GM18951 (cell line): ENCODE measurements around the gene NTM.

ENCODE experiments used
- POLR2A ChIP-seq: IDR thresholded peaks from 4 replicates; pipeline ENCODE4 v1.6.1; 2011; ENCODE audit warnings: mild to moderate bottlenecking; ENCODE audit not compliant: insufficient read length, insufficient read depth; ENCODE audit errors: extremely low read depth
- in situ Hi-C: fragments of 300-500 bp; cut with MboI; formaldehyde crosslinking; loops from one replicate; pipeline ENCODE4 v1.12.0; 2022; ENCODE audit warnings: low sequenced_read_pairs, mixed read lengths, inconsistent platforms; ENCODE audit not compliant: unreplicated experiment

Gene NTM

DNA sequence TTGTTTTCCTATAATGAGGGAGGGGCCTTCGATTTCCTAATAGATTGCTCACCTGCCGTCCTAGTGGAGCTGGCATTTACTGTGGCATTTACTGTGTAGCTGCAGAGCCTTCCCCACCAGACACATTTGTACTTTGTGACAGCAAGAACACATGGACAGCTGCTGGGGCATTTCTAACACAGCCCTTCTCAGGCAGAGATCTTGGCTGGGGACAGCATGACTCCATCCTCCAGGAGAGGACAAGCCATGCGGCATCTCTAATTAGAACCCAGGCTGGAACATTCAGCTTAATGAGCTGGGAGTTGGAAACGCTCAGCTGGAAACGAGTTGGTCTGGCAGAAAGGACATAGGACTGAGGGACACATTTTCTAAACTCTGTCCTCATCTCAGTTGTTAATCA, 887.5 kb downstream of the NTM start:
- in situ Hi-C loops, result no loop called here
- TF ChIP-seq POLR2A, result no peak

DNA sequence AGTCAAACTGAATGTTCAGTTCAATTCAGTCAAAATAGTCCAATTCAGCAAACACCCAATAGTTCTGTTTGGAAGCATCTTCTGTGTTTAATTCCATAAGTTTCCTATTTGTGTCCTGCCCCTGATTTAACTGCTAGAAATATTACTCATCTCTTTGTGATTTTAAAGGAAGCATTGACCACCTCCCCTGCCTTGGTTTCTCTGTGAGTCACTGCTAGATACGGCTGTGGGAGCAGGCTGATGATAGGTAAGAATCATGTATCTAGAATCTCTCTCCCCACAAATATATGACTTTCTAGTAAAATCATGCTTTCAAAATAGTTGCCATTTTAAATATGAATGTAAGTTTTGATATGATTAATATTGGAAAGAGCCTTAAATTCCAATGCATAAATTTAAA, 888.5 kb downstream of the NTM start:
- in situ Hi-C loops, result no loop called here
- no peak for TF ChIP-seq POLR2A

DNA sequence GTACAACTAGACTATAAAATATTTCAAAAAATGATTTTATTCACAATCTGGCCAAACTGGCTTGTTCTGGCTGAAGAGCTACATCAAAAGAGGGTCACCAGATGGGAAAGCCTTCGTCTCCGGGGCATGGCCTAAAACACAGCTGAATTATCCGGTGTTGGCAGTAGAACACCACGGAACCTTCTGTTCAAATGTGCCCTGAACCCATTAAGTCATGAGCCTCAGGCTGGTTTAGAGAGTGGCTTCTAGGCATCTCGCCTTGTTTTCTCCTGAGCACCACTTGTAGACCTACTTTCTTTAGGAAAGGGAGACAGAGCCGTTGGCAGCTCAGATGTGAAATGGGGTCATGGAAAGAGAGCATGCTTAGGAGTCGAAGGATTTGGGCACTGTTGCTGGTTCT, 890.2 kb downstream of the NTM start:
- in situ Hi-C loops, result no loop called here

DNA sequence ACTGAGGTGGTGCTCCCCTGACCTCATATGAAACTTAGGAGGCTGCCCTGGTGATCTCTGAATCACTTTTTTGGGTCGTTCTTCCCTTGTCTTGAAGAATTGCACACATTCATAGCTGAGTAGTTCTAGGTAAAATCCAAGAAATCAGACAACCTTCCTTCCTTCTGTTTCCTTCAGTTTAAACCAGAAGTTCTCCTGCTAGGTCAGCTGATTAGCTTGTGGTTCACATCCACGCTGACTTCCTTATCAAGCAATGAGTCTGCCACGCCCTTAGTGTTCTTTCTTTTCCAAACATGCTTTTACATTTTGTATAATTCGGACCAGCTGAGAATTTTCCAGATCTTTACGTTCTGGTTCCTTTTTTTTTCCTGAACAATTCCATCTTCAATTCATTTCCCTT, 892.8 kb downstream of the NTM start:
- in situ Hi-C loops, result no loop called here
- no peak for TF ChIP-seq POLR2A

More for the DNA sequence above, 890.2 kb downstream of the NTM start:
- TF ChIP-seq POLR2A, result no peak

DNA sequence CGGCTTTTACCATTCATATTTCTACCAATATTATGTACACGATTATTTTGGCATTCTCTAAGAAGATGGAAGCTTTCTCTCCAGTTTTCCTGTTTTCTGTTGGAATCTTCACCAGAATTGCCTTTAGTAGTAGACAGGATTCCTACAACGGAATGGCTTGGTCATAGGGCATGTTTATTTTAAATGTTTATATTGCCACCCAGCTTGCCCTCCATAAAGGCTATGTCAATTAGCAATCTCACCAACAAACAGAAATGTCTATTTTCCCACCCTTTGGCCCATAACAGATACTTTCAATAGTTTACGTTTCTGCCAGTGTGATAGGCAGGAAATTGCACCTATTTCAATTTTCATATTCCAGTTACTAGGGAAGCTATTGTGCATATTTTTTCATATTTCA, 893.5 kb downstream of the NTM start:
- no peak for TF ChIP-seq POLR2A
- in situ Hi-C loops, result no loop called here

DNA sequence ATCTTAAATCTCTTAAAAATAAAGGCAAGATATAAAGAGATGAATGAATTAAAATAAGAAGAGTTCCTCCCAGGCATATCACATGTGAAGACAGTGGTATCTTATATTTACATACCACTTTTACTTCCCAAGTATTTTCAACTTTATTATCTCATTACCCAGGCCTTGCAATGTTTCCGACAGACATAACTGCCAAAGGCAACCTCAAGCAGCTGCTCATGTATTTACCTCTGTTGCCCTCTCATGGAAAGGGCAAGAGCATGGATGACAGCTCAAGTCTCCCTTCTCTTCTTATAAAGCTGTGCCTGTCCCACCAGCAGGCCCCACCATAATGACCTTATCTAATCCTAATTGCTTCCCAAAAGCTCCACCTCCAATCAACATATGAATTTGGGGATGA, 894.2 kb downstream of the NTM start:
- in situ Hi-C loops, result no loop called here
- no peak for TF ChIP-seq POLR2A

DNA sequence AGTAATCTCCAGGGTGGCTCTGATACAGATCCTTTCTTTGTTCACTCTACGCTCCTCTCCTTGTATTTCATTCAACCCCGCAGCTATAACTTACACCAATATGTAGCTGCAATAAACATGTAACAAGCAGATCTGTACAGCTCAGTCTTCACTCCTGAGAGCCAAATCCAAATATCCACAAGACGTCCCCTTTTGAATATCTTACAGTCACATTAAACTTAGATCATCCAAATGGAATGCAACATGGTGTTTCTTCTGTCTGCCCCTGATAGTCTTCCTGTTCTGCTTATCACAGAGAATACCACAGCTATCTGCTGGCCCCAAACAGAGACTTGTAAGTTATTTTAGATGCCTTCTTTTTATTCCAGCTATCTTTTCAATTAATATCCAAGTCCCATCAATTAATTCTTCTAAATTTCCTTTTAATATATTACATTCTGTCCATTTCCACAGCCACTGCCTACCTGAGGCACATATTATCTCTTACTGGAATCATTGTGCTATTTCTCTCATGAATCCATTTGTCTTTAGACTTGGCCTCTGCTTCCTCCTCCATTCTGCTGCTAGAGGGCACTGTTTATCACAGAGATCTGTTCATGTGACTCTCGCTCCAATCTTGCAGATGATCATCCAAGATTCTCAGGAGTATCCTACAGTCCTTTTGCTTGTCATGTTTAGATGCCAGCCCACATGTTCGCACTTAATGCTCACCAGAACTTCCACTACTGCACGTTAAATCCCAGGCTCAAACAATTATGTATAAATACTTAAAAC, 908.6 kb downstream of the NTM start:
- in situ Hi-C loops, result no loop called here
- TF ChIP-seq POLR2A, result no peak

DNA sequence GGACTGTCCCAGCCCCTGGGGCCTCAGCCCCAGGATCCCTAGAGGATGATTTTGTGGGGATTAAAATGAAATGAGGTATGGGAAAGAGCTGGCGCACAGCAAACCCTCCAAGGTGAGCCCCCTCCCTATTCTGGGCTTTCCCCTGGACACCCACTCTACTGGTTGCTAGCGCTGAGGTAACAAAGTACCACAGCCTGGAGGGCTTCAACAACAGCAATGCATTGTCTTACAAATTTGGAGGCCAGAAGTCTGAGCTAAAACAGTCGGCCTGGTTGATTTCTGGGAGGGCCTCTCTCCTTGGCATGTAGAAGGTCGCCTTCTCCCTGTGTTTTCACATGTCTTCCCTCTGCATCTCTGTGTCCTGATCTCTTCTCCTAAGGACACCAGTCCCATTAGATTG, 913.6 kb downstream of the NTM start:
- no peak for TF ChIP-seq POLR2A
- in situ Hi-C loops, result no loop called here

DNA sequence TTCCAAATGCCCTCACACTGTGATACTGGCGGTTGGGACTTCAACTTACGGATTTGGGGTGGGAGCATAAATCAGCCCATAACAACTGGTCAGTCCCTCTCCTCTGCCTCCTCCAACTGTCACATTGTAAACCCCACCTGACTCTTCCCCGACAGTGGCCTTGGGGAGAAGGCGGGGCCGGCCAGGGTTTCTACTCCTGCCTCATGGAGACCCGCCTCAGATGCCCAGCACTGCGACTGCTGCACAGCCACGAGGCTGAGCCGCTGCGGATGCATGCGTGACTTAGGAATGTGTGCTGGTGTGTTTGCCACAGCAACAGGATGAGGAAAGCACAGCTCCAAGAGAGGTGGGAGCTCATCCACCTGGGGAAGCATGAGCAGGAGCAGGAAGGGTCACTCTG, 914.2 kb downstream of the NTM start:
- in situ Hi-C loops, result no loop called here

DNA sequence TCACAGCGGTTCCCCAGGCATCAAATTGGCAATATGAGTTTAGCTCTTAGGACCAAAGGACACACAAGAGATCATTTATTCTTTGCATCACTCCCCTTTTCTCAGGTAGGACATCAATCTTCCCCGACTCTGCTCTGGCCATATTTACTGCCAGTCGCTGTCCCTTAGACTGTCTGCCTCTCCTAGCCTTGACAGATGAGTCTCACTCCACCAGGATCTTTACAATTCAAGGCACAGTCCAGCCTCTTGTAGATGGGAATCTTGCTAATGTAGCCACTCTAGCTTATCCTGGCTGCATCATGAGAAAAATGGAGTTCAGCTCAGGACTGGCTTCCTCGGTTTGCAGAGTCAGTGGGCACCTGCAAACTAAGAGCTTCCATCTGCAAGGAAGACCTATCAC, 915.2 kb downstream of the NTM start:
- in situ Hi-C loops, result no loop called here
- TF ChIP-seq POLR2A, result no peak

More for the DNA sequence above, 914.2 kb downstream of the NTM start:
- no peak for TF ChIP-seq POLR2A

DNA sequence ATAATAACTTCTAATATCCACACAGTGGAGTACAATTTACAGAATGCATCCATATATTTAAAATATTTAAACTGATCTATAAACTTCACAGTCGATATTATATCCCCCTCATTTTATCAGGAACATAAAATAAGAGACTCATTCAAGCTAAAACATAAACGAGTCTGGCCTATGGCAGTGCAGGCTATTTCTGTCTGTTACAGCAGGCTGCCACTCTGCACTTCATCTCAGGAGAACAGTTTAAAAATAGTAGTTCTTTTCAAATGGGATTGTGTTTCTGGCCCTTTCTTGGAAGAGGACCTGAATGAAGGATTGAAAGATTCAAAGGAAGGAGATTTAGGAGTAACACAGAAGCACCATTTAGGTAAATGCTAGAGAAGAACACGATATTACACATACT, 915.7 kb downstream of the NTM start:
- no peak for TF ChIP-seq POLR2A
- in situ Hi-C loops, result no loop called here

DNA sequence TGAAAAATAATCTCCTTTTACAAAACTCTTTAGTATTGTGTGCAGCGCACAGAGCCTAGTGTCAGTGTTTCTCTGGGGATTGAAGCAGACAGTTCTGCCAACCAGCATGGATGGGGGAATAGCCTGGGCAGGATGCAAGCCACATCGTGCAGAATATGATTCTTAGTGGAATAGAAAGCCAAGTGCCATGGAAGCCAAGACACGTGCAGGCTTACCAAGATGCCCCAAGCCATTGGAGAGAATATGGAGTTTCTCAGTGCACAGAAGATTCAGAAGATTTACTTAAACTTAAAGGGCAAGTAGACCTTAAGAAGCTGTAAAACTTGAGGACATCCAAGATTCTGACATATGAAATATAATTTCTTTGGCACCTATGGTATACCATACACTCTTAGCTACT, 917.6 kb downstream of the NTM start:
- TF ChIP-seq POLR2A, result no peak
- in situ Hi-C loops, result no loop called here

DNA sequence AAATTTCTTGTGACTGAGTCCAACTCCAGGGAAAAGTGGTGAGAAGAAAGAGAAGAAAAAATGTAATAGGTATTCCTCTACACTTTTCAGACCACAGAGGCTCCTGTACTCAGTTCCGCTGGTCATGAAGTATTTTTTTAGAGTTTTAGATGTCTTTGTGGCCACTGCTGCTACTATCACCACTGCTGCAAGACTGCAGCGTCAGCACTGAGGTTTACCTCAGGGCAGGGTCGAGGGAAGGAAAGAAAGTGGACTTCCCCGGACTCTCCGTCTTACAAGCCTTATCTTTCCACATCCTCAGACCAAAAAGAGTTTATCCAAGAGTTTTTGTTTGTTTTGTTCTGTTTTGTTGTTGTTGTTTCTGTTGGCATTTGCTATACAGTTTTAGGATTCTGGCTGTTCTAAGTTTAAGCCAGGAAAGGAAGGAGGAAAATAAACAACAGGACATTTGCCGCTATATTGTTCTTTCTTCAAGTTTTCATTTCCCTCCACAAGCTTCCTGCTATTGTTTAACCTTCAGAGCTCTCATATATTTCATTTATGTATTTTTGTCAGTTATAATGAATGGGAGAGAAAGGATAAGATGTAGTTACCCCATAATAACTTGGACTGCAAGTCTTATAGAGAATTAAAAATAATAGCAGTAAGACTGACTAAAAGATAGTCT, 919.3 kb downstream of the NTM start:
- in situ Hi-C loops, result no loop called here
- no peak for TF ChIP-seq POLR2A

DNA sequence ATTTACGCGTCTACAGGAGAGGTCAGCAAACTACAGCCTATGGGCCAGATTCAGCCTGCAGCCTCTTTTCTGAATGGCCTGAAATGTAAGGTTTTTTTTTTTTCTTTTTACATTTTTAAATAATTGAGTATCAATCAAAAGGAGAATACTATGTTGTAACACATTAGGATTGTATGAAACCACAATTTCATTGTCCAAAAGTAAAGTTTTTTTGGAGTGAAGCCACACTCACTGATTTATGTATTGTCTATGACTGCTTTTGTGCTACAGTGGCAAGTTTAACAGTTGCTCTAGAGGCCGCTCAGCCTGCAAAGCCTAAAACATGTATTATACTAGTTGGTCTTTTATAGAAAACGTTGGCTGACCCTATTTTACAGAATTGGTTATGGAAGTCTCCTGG, 923.2 kb downstream of the NTM start:
- in situ Hi-C loops, result no loop called here
- no peak for TF ChIP-seq POLR2A
